NCI-H1694 treated with DMSO at 0.1 percent for 48 hours (cell line): ENCODE measurements around the gene XPNPEP2.

ENCODE experiments used
- DNase-seq: peaks from one replicate; lab custom pipeline; 2025; lab: John Stamatoyannopoulos, UW

The XPNPEP2 gene

GRCh38 chrX:129780441-129781105 is 41.8 kb downstream of the XPNPEP2 start:
- DNase-seq: no peak

- DNase-seq: no peak
Observed at GRCh38 chrX:129781134-129781672, 42.4 kb downstream of the XPNPEP2 start.

GRCh38 chrX:129781680-129782495 is 43.1 kb downstream of the XPNPEP2 start:
- no peak for DNase-seq

GRCh38 chrX:129782706-129783105 is 43.9 kb downstream of the XPNPEP2 start:
- DNase-seq: no peak

GRCh38 chrX:129783291-129783713 is 44.5 kb downstream of the XPNPEP2 start:
- no peak for DNase-seq

GRCh38 chrX:129784371-129784770 is 45.6 kb downstream of the XPNPEP2 start:
- no peak for DNase-seq

GRCh38 chrX:129785160-129785947 is 46.6 kb downstream of the XPNPEP2 start:
- DNase-seq: no peak

- DNase-seq: no peak
Observed at GRCh38 chrX:129786210-129786651, 47.5 kb downstream of the XPNPEP2 start.

- no peak for DNase-seq
Observed at GRCh38 chrX:129787336-129788055, 48.7 kb downstream of the XPNPEP2 start.

- DNase-seq: no peak
Observed at GRCh38 chrX:129788527-129788926, 49.7 kb downstream of the XPNPEP2 start.

- no peak for DNase-seq
Observed at GRCh38 chrX:129790146-129790545, 51.4 kb downstream of the XPNPEP2 start.

GRCh38 chrX:129790808-129791207 is 52.0 kb downstream of the XPNPEP2 start:
- DNase-seq: no peak

GRCh38 chrX:129791336-129791735 is 52.6 kb downstream of the XPNPEP2 start:
- no peak for DNase-seq

GRCh38 chrX:129791961-129792570 is 53.3 kb downstream of the XPNPEP2 start:
- no peak for DNase-seq

GRCh38 chrX:129792586-129793291 is 54.0 kb downstream of the XPNPEP2 start:
- no peak for DNase-seq

- DNase-seq: no peak
Observed at GRCh38 chrX:129793604-129794191, 54.9 kb downstream of the XPNPEP2 start.

- DNase-seq: no peak
Observed at GRCh38 chrX:129795584-129795983, 56.8 kb downstream of the XPNPEP2 start.

- DNase-seq: no peak
Observed at GRCh38 chrX:129797251-129797906, 58.6 kb downstream of the XPNPEP2 start.

GRCh38 chrX:129798456-129798855 is 59.7 kb downstream of the XPNPEP2 start:
- no peak for DNase-seq

GRCh38 chrX:129798888-129799287 is 60.1 kb downstream of the XPNPEP2 start:
- DNase-seq: no peak
